PC-3 (cell line): ENCODE data around the gene SPDYE2B. TPM values are rescaled to one million over a fixed set of nuclear protein-coding genes. Genes with fewer than 3 reads are reported as not detected.
"Not testable (repeated sequence)": the region's sequence is repeated elsewhere in the genome, so short reads cannot be mapped to it uniquely, and the experiment has no call there.

Experiments
- ATAC-seq: fragments of 200-7000 bp; cut with Tn5 transposase; 2 replicates; pipeline ENCODE4 v1.9.1; 2020; ENCODE audit warnings: mild to moderate bottlenecking, moderate library complexity
- BruUV-seq: library from RNA; stranded (reverse); fragments of 400-500 nt; replicated peaks from 2 replicates; lab custom pipeline; 2021; lab: Mats Ljungman, UMichigan
- CTCF ChIA-PET: fragments of 300-600 bp; sonication (Branson Sonifier 250); formaldehyde crosslinking; loops from one replicate; lab custom pipeline; 2022; ENCODE audit warnings: antibody characterized with exemption; lab: Charles Lee
- POLR2A ChIA-PET: fragments of 300-600 bp; sonication (Branson Sonifier 250); formaldehyde crosslinking; loops from one replicate; lab custom pipeline; 2022; ENCODE audit warnings: antibody characterized with exemption; ENCODE audit not compliant: unreplicated experiment; lab: Charles Lee
- DNase-seq: peaks from one replicate; pipeline ENCODE4 v3.0.0-alpha.2; 2015
- H2AFZ ChIP-seq: fragments of 300-600 bp; sonication (generic); 2 replicates; pipeline ENCODE4 v1.6.0; 2016; ENCODE audit warnings: antibody characterized with exemption, low read length
- H3F3A ChIP-seq: fragments of 300-600 bp; sonication (generic); one replicate; pipeline ENCODE4 v1.6.0; 2017; ENCODE audit warnings: antibody characterized with exemption, low read length, control low read depth, mild to moderate bottlenecking; ENCODE audit not compliant: unreplicated experiment
- H3K27ac ChIP-seq: fragments of 300-600 bp; sonication (generic); 2 replicates; pipeline ENCODE4 v1.5.1; 2016; ENCODE audit warnings: mild to moderate bottlenecking, low read length
- H3K27me3 ChIP-seq: fragments of 300-600 bp; sonication (generic); 2 replicates; pipeline ENCODE4 v1.6.1; 2016; ENCODE audit warnings: low read length, mixed read lengths
- H3K36me3 ChIP-seq: fragments of 300-600 bp; sonication (generic); 2 replicates; pipeline ENCODE4 v1.6.1; 2016; ENCODE audit warnings: low read depth, mixed run types, low read length, mixed read lengths
- H3K4me1 ChIP-seq: fragments of 300-600 bp; sonication (generic); 2 replicates; pipeline ENCODE4 v1.5.1; 2016; ENCODE audit warnings: low read length; ENCODE audit not compliant: insufficient read depth
- H3K4me2 ChIP-seq: fragments of 300-600 bp; sonication (generic); 2 replicates; pipeline ENCODE4 v1.6.0; 2016; ENCODE audit warnings: low read length
- H3K4me3 ChIP-seq: fragments of 300-600 bp; sonication (generic); 2 replicates; pipeline ENCODE4 v1.5.1; 2016; ENCODE audit warnings: mild to moderate bottlenecking, low read length, mixed read lengths
- H3K79me2 ChIP-seq: fragments of 300-600 bp; sonication (generic); 2 replicates; pipeline ENCODE4 v1.6.1; 2017; ENCODE audit warnings: low read length, mixed read lengths
- H3K9ac ChIP-seq: fragments of 300-600 bp; sonication (generic); 2 replicates; pipeline ENCODE4 v1.6.0; 2016; ENCODE audit warnings: mild to moderate bottlenecking, low read length
- H3K9me2 ChIP-seq: fragments of 300-600 bp; sonication (generic); replicated peaks from 2 replicates; pipeline ENCODE4 v1.6.1; 2016; ENCODE audit warnings: mixed run types, low read length, mixed read lengths
- H3K9me3 ChIP-seq: fragments of 300-600 bp; sonication (generic); 2 replicates; pipeline ENCODE4 v1.6.1; 2016; ENCODE audit warnings: low read length, mixed read lengths
- H4K20me1 ChIP-seq: fragments of 300-600 bp; sonication (generic); 2 replicates; pipeline ENCODE4 v1.6.1; 2016; ENCODE audit warnings: low read length, mixed read lengths
- intact Hi-C: fragments of 100-400 bp; cut with micrococcal nuclease; formaldehyde crosslinking; loops from 2 replicates; pipeline ENCODE4 v1.9.0; 2023
- total RNA-seq: library from RNA; depleted of rRNA; stranded (reverse); fragments of >200 nt; gene quantifications from 2 replicates; pipeline ENCODE4 v1.2.3, GENCODE V29; 2014

The SPDYE2B gene
- total RNA-seq, 1 experiment from 2014 or later, result not detected

DNA sequence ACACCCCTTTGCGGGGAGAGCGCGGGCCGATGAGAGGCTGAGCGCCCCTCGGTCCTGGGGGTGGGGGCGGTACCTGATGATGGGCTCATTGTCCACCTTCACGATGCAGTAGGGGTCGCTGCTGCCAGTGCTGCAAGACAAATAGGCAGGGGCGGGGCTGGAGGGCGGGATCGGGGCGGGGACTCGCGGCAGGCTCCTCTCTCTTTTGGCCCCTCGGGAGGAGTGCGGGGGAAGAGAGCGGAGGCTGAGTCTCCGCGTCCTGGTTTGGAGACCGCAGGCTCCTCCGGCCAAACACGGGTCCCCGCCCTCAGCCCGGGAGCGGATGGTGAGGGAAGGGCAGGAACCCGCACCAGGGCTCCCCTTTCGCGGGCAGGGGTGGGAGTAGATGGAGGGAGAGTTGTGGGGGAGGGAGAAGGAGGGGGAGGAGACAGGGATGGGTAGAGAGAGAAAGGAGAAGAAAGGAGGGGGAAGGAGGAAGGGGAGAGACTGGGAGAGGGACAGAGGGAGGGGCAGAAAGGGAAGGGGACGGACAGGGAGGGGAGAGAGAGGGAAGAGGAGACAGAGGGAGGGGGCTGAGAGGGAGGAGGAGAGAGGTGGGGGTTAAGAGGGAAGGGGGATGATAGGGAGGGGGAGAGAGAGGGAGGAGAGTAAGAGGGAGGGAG is 39.0 kb upstream of the SPDYE2B start:
- H3K4me1 ChIP-seq, H4K20me1 ChIP-seq, H3K4me2 ChIP-seq, DNase-seq, H3K9ac ChIP-seq, H3K4me3 ChIP-seq, H2AFZ ChIP-seq, H3K79me2 ChIP-seq, BruUV-seq, H3K9me3 ChIP-seq, CTCF ChIA-PET, intact Hi-C loops, POLR2A ChIA-PET, H3K27ac ChIP-seq, H3F3A ChIP-seq, H3K9me2 ChIP-seq, H3K36me3 ChIP-seq, H3K27me3 ChIP-seq: not testable (repeated sequence)
- peak; percentile 64 for ATAC-seq

DNA sequence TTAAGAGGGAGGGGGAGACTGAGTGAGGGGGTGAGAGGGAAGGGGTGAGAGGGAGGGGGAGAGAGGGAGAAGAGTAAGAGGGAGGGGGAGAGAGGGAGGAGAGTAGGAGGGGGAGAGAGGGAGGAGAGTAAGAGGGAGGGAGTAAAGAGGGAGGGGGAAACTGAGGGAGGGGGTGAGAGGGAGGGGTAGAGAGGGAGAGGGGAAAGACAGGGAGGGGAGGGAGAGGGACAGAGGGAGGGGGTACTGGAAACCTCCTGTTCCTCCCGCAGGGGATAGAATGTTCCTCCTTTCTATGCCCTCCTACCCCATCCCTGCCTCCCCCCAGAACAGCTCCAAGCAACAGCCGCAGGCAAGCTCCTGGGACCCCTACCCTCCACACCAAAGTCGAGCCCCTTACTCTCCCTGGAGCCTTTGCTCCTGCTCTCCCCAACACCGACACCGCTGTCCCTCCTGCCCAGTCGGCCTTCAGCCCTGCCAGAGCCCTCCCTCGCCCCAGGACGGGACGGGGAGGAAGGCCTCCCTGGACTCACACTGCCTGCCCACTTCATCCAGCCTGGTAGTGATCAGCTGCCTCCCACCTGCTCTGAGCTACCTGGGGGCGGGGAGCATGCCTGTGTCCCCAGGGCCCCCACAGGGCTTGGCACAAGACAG is 38.3 kb upstream of the SPDYE2B start:
- H3K4me3 ChIP-seq, H3K27me3 ChIP-seq, intact Hi-C loops, POLR2A ChIA-PET, ATAC-seq, H3K36me3 ChIP-seq, DNase-seq, H3K4me2 ChIP-seq, H3F3A ChIP-seq, CTCF ChIA-PET, H3K79me2 ChIP-seq, H3K9me2 ChIP-seq, H3K9ac ChIP-seq, H3K4me1 ChIP-seq, H4K20me1 ChIP-seq, H2AFZ ChIP-seq, H3K9me3 ChIP-seq, BruUV-seq, H3K27ac ChIP-seq: not testable (repeated sequence)

DNA sequence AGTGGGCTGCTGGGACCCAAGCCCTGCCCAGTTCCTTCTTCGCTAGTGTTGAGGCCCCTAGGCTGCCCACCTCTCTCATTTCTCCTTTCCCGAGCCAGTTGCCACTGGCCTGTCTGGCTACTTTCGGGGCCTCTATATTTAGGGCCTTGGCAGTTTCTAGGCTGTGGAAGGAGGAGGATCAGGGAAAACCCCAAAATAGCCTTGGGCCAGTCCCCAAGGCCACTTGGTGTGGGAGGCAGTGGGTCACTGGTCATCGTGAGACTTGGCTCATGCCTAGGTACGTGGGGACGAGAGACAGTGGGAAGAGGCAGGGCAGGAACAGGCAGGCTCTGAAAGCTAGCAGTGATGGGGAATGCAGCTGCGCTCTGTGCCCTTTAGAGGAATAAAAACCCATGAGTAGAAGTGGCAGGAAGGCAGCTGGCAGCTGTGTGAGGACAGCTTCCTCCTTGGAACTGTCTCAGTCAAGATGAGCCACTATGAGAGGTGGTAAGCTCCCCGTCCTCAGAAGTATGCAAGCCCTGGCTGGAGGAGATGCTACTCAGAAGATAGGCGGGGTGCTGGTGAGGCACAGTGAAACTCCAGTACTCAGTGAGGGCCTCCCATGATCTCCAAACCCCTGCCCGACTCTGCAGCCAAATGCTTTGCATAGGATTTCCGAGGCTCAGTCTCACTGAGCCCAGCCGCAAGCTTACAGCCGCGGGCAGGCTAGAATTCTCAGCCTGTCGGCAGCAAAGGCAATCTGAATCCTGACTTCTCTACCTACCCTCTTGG is 36.4 kb upstream of the SPDYE2B start:
- intact Hi-C loops, ATAC-seq, H3K27ac ChIP-seq, H3K27me3 ChIP-seq, H3K9me2 ChIP-seq, H3K4me1 ChIP-seq, H3K4me2 ChIP-seq, H3K79me2 ChIP-seq, H3K9me3 ChIP-seq, POLR2A ChIA-PET, H3F3A ChIP-seq, H4K20me1 ChIP-seq, BruUV-seq, H2AFZ ChIP-seq, H3K9ac ChIP-seq, CTCF ChIA-PET, DNase-seq, H3K4me3 ChIP-seq, H3K36me3 ChIP-seq: not testable (repeated sequence)

DNA sequence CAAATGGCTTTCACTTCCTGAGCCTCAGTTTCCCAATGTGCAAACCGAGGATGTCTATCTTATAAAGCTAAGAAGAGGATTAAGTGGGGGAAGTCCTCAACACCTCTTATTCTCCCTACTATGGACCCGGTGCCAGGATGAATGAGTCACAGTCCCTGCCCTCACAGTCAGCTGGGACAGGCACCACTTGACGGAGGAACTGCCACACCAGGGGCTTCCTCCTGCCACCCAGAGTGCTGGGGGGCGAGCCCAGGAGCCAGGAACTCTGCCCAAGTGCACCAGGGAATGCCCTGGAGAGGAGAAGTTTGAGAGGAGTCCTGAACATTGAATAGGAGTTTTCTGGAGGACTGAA is 35.8 kb upstream of the SPDYE2B start:
- H3K27ac ChIP-seq, H3F3A ChIP-seq, H3K4me2 ChIP-seq, POLR2A ChIA-PET, H3K9ac ChIP-seq, DNase-seq, H2AFZ ChIP-seq, H3K36me3 ChIP-seq, BruUV-seq, intact Hi-C loops, H3K4me1 ChIP-seq, H4K20me1 ChIP-seq, CTCF ChIA-PET, H3K27me3 ChIP-seq, H3K79me2 ChIP-seq, H3K4me3 ChIP-seq, H3K9me3 ChIP-seq, H3K9me2 ChIP-seq: not testable (repeated sequence)
- ATAC-seq, result peak; percentile 46

DNA sequence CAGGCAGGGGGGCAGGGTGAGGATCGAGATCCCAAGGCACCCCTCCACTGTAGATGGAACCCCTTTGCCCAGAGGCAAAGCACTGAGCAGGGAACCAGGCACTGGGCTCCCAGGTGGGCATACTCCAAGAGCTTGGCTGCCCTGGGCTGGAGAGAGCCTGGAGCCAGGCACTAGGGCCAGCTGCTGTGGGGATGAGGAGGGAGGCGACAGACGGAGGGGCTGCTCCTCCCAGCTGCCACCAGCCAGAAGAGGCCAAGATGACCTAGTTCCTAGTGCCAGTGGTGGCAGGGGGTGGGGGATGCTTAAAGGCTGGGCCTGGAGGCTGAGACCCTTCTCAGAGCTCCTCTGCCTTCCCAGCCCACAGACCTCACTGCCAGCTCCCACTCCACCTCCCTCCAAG is 35.2 kb upstream of the SPDYE2B start:
- H3K79me2 ChIP-seq, H3K9me2 ChIP-seq, H3K4me3 ChIP-seq, H3K27ac ChIP-seq, H3K36me3 ChIP-seq, H3F3A ChIP-seq, H3K9me3 ChIP-seq, BruUV-seq, DNase-seq, H3K9ac ChIP-seq, H3K27me3 ChIP-seq, POLR2A ChIA-PET, H4K20me1 ChIP-seq, H3K4me1 ChIP-seq, intact Hi-C loops, H2AFZ ChIP-seq, ATAC-seq, CTCF ChIA-PET, H3K4me2 ChIP-seq: not testable (repeated sequence)

DNA sequence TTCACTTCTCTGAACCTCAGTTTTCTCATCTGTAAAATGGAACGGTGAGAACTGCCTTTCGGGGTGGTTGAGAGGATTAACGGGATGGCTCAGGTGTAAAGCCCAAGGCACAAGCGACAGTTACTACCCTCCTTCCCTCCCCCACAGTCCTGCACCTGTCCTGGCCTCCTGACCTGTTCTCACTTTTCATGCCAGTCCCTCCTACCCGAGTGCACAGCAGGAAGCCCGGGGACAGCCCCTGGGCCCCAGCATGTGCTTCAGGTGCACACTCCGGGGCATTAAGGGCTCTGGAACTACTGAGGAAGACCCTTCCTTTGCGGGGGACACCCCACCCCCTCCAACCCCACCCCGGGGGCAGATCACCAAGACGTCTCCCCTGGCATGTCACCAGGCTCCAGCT is 34.2 kb upstream of the SPDYE2B start:
- intact Hi-C loops, H2AFZ ChIP-seq, DNase-seq, H3F3A ChIP-seq, H3K79me2 ChIP-seq, H3K36me3 ChIP-seq, H3K9ac ChIP-seq, H3K4me2 ChIP-seq, H3K9me3 ChIP-seq, H3K4me3 ChIP-seq, H3K27me3 ChIP-seq, H3K27ac ChIP-seq, POLR2A ChIA-PET, CTCF ChIA-PET, ATAC-seq, H3K9me2 ChIP-seq, BruUV-seq, H3K4me1 ChIP-seq, H4K20me1 ChIP-seq: not testable (repeated sequence)
